Measurements from ENCODE around the gene MYMX.

DNA sequence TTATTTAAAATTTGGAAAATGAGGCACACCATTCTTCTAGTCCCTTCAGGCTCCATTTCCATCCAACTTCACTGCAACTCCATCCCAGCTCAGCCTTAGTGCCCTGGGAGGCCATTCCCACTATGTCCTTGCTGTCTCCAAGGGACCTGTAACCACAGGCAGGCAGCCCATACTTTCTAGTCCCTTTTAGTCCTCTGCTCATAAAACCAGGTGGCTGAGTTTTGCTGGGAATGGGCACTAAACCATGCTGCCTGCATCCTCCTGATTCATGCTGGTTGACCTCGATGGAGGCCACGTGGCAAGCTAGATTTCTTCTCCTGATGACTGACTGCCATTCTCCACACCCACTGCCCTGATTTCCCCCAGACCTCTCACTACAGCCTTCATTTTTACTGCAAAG is 27.5 kb upstream of the MYMX start:
- TF ChIP-seq CTCF (IDR thresholded peaks at IDR 0.05) (no peak), POLR2A (IDR thresholded peaks at IDR 0.05) (no peak), POLR2AphosphoS5 (IDR thresholded peaks at IDR 0.05) (no peak)
